ENCODE results near the gene ADAMTS17.
A peak's percentile ranks its signal among the peaks of the same experiment; 100 is the strongest.

ADAMTS17 gene

GRCh38 chr15:99963096-99963825 lies 378.5 kb downstream of the ADAMTS17 start:
- no peak for DNase-seq

- DNase-seq: no peak
Measured at GRCh38 chr15:99962006-99962561, 379.7 kb downstream of the ADAMTS17 start.

GRCh38 chr15:99961011-99961441 lies 380.7 kb downstream of the ADAMTS17 start:
- no peak for DNase-seq

GRCh38 chr15:99959326-99959725 lies 382.4 kb downstream of the ADAMTS17 start:
- DNase-seq: no peak

GRCh38 chr15:99958426-99959097 lies 383.2 kb downstream of the ADAMTS17 start:
- no peak for DNase-seq

GRCh38 chr15:99957642-99958013 lies 384.1 kb downstream of the ADAMTS17 start:
- DNase-seq: no peak

- no peak for DNase-seq
Measured at GRCh38 chr15:99956820-99957641, 384.7 kb downstream of the ADAMTS17 start.

GRCh38 chr15:99956022-99956775 lies 385.6 kb downstream of the ADAMTS17 start:
- DNase-seq: no peak

- no peak for DNase-seq
Measured at GRCh38 chr15:99955532-99955931, 386.2 kb downstream of the ADAMTS17 start.

- DNase-seq: no peak
Measured at GRCh38 chr15:99955181-99955525, 386.6 kb downstream of the ADAMTS17 start.

GRCh38 chr15:99954361-99955180 lies 387.2 kb downstream of the ADAMTS17 start:
- DNase-seq: no peak

GRCh38 chr15:99953886-99954285 lies 387.9 kb downstream of the ADAMTS17 start:
- no peak for DNase-seq

- DNase-seq: no peak
Measured at GRCh38 chr15:99951511-99951910, 390.3 kb downstream of the ADAMTS17 start.

- no peak for DNase-seq
Measured at GRCh38 chr15:99944131-99944530, 397.6 kb downstream of the ADAMTS17 start.

- DNase-seq: no peak
Measured at GRCh38 chr15:99943466-99943865, 398.3 kb downstream of the ADAMTS17 start.

GRCh38 chr15:99932676-99933402 lies 408.9 kb downstream of the ADAMTS17 start:
- DNase-seq: no peak

GRCh38 chr15:99931703-99932603 lies 409.8 kb downstream of the ADAMTS17 start:
- no peak for DNase-seq

GRCh38 chr15:99930696-99931095 lies 411.1 kb downstream of the ADAMTS17 start:
- DNase-seq: no peak

GRCh38 chr15:99929266-99929665 lies 412.5 kb downstream of the ADAMTS17 start:
- no peak for DNase-seq

GRCh38 chr15:99928429-99928981 lies 413.3 kb downstream of the ADAMTS17 start:
- peak; percentile 76 to 92 (median 84) for DNase-seq
